ENCODE measurements around the gene EFNA3.

EFNA3 gene

DNA sequence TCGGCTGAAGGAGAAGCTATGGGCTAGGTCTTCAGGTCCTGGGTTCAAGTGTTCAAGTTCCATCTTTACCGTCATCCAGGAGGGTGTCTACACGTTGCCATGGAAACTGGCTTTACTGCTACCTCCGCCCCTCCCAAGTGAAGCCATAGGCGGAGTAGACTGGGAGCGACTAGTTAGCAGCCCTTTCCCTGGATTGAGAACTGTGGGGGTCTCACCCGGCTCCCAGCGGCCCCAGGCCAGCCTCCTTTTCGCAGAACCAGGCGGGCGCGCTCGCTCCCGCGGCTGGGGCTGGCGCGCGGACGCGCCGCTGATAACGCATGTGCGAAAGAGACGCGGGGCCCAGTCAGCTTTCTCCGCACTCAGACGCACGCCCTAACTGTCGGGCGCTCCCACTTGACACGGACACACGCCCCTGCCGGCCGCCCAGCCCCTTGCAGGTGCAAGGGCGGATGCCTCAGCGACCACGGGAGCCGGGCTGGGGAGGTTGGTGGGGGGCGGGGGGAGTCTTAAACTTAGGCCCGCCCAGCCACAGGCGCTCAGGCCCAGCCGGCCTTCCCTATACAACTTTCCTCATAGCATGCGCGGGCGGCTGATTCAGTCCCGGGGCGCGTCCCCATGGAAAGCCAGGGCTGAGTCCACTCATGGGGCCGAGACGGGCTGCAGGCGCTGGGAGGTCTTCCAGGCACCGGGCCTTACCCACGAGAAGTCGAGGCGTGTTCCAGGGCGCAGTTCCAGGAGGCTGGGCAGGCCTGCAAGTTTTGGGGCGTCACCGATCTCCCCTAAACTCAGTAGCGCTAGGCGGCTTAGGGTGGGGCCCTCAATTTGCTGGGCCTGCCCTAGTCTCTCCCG is 7.7 kb upstream of the EFNA3 start:
- no peaks in the 10 kb centered on the region for H3K36me3 Mint-ChIP-seq
- no peaks in the 10 kb centered on the region for H3K9me3 Mint-ChIP-seq (ENCODE audit: low read depth)
- H3K4me3 Mint-ChIP-seq, result peak overlapping the region; percentile 65
- no peak overlapping the region for H3K27ac Mint-ChIP-seq
- peaks cover 28% of the 10 kb centered on the region for H3K4me1 Mint-ChIP-seq (ENCODE audit: low read depth)
- no peaks in the 10 kb centered on the region for H3K27me3 Mint-ChIP-seq

DNA sequence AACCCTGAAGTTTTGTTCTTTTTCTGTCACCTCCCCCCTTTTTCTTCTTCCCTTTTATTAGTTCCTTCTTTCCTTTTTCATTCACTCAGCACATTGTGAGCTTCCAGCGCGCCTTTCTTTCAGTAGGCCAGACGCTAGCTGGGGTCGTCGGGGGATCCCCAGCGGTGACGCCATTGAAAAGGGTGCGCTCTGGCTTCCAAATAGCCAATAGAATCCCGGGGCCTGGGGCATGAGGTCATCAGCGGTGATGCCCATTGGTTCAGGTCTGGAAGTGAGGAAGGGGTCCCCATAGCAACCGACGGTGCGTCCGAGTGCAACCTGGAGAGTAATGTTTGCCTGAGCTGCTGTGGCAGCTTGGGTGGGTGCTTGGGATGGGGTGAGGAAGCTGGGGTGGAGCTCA is 6.9 kb upstream of the EFNA3 start:
- Mint-ChIP-seq H3K4me3 (peak overlapping the region; percentile 65), H3K4me1 (ENCODE audit: low read depth) (peaks cover 25% of the 10 kb centered on the region), H3K27ac (peak overlapping the region; percentile 19), H3K9me3 (ENCODE audit: low read depth) (no peaks in the 10 kb centered on the region), H3K36me3 (no peaks in the 10 kb centered on the region), H3K27me3 (no peaks in the 10 kb centered on the region)

DNA sequence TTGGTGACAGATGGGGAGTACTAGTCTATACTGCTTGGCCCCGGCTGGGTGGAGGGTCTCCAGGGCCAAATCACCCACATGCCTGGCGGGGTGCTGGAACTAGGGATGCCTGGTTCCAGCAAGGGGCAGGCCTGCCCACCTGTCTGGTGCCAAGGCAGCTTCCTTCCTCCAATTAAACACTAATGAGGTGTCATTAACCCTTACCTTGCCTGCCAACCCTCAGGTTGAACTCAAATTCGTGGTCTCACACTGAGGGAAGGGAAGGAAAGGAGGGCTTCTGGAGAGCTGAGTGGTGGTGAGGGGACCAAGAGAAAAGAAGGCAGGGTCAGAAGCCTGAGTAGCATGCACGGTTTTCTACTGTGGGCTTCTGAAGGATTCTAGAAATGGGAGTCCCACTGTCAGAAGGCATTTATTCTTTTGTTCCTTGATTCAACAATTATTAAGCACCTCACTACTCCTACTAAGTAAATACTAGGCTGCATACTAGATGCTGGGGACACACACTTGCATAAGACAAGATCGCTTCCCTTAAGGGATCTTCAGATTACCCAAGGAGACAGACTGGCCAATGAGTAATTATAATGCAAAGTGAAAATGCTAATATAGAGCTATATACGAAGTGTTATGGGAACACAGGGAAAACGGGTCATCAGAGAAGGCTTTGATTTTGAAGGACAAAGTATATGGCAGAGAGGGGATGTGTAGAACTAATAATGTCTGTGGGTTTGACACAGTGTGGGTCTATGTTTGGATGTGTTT is 5.9 kb upstream of the EFNA3 start:
- Mint-ChIP-seq H3K9me3 (ENCODE audit: low read depth) (no peaks in the 10 kb centered on the region), H3K36me3 (no peaks in the 10 kb centered on the region), H3K4me1 (ENCODE audit: low read depth) (peaks cover 25% of the 10 kb centered on the region), H3K27ac (no peak overlapping the region), H3K27me3 (no peaks in the 10 kb centered on the region), H3K4me3 (no peak overlapping the region)

DNA sequence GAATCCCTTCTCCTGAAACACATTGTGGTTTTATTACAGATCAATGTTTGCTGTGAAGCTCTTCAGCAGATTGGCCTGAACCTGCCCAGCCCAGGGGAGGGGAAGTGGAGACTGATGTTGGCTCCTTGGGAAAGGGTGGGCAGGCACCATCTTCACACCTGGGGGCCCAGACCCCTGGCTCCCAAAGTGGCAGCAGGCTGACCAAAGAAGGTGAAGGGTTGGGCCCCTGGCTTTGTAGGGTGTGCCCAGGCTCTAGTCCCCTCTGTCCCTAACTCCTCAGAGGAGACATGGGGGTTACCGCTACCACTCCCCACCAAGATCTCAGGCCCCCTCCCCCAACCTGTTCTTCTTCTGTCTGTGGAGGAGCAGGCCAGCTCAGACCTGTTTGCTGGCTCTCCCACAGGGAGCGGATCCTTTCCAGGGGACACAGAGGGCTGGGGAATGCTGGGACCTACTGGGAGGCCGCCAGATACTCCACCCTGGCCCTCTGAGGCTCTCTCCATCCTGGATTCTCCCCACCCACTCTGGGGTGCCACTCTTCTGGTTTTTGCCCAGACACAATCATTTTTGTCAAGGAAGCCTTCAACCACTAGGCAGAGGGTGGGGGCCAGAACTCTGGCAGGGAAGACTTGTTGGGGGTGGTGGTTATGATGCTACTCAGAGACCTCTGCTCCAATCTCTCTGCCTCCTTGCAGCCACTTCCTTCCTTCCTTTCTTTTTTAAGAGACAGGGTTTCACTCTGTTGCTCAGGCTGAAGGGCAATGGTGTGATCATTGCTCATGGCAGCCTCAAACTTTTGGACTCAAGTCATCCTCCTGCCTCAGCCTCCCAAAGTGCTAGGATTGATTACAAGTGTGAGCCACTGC is 5.0 kb upstream of the EFNA3 start:
- no peak overlapping the region for H3K27ac Mint-ChIP-seq
- no peak overlapping the region for H3K4me3 Mint-ChIP-seq
- H3K9me3 Mint-ChIP-seq (ENCODE audit: low read depth), result no peaks in the 10 kb centered on the region
- no peaks in the 10 kb centered on the region for H3K36me3 Mint-ChIP-seq
- H3K4me1 Mint-ChIP-seq (ENCODE audit: low read depth), result peaks cover 25% of the 10 kb centered on the region
- no peaks in the 10 kb centered on the region for H3K27me3 Mint-ChIP-seq

DNA sequence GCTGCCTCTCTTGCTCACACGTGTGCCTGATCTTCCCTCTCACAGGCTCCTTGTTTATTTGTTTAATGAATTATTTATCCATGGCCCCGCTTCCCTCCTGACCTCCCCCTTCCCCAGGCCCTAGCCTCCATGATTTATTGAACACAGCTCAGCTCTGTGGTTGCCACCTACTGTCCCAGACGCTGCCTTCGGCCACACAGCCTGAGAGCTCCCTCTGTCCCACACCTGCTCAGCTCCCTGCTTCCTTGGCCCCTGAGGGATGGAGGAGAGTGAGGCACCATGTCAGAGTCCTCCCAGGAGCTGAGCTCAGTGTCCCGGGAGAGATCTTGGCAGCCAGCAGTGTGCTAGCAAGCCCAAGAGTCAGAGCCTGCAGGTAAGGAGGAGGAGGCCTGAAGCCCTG is 3.1 kb upstream of the EFNA3 start:
- Mint-ChIP-seq H3K27ac (no peak overlapping the region), H3K36me3 (no peaks in the 10 kb centered on the region), H3K9me3 (ENCODE audit: low read depth) (no peaks in the 10 kb centered on the region), H3K27me3 (peaks cover 3% of the 10 kb centered on the region), H3K4me3 (no peak overlapping the region), H3K4me1 (ENCODE audit: low read depth) (peaks cover 29% of the 10 kb centered on the region)

DNA sequence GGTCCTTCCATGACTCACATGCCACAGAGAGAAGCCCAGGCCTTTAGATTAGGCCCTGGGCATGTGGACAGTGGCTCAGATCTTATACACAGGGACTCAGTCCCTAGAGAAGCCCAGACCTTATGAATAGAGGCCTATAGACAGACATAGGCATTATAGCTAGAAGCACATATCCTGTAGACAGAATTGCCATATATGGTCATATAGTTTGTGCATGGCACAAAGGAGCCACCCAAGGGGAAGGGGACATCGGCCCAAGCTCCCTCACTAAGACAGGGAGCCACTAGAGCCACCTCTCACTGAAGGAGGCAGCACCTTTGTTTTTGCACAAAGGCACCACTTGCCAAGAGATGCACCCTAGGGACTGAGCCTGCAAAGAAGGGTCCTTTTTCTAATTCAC is 2.3 kb upstream of the EFNA3 start:
- Mint-ChIP-seq H3K27me3 (peaks cover 7% of the 10 kb centered on the region), H3K9me3 (ENCODE audit: low read depth) (no peaks in the 10 kb centered on the region), H3K4me3 (no peak overlapping the region), H3K36me3 (no peaks in the 10 kb centered on the region), H3K27ac (no peak overlapping the region), H3K4me1 (ENCODE audit: low read depth) (peaks cover 31% of the 10 kb centered on the region)

DNA sequence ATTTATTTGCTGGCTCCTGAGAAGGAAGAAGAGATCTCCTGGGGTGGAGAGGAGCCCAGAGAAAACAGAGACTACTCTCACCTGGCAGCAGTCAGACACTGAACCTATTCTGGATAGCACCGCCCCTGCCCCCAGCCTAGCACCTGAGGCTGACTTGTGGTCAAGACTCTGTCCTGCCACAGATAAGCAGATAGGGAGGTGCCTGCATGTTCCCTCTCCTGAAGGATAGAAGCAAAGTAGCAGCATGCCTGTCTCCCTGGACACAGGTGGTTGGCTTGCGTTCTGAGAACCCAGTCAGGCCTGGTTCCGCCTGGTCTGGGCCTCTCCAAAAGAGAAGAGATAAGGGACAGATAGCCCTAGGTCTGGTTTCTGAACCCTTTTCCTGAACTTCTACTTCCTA is 1.3 kb upstream of the EFNA3 start:
- Mint-ChIP-seq H3K27me3 (peaks cover 11% of the 10 kb centered on the region), H3K36me3 (no peaks in the 10 kb centered on the region), H3K4me1 (ENCODE audit: low read depth) (peaks cover 30% of the 10 kb centered on the region), H3K4me3 (no peak overlapping the region), H3K9me3 (ENCODE audit: low read depth) (no peaks in the 10 kb centered on the region), H3K27ac (no peak overlapping the region)

DNA sequence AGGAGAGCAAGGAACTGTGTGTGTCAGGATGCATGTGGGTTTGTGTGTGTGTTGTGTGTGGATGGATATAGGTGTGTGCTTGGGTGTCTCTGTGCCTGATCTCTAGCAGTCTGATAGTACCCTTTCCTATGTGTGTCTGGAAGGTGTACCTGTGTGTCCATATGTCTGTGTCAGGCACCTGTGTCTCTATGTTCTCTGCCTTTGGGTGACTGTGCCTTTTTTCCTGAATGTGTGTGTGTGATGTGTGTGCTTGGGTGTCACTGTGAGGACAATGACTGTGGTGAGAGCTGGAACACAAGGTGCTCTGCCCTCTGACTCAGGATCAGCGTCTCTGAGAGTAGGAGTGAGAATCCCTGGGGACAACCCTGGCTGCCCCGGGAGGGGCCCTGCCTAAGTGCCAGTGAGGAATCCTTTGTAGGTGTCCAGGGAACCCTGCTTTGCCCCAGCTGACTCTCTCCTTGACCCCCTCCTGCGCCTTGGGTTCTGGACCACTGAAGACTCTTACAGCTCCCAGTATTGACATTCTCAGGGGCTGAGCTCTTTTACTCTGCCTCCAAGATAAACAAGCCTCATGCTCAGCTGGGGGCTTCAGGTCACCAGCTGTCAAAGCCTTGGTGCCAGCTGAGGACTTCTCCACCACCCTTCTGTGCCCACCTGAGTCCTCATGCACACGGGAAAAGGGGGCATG is 735 bp upstream of the EFNA3 start:
- Mint-ChIP-seq H3K4me3 (peak overlapping the region; percentile 48), H3K9me3 (ENCODE audit: low read depth) (no peaks in the 10 kb centered on the region), H3K27me3 (peaks cover 13% of the 10 kb centered on the region), H3K4me1 (ENCODE audit: low read depth) (peaks cover 33% of the 10 kb centered on the region), H3K36me3 (no peaks in the 10 kb centered on the region), H3K27ac (no peak overlapping the region)

DNA sequence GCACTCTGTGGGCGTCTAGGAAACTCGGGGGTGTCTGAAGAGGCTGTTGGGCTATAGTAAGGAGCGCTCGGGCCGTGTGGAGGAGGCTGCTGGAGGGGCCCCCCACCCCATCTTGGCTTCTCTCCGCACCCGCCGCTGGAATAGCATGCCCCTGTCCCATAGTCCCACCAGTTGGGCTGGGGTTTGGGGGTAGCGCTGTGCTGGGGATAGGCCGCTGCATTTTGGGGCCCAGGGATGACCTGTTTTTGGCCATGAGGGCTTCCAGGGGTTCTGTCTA is 511 bp downstream of the EFNA3 start:
- Mint-ChIP-seq H3K9me3 (ENCODE audit: low read depth) (no peaks in the 10 kb centered on the region), H3K27me3 (peaks cover 19% of the 10 kb centered on the region), H3K27ac (no peak overlapping the region), H3K4me1 (ENCODE audit: low read depth) (peaks cover 32% of the 10 kb centered on the region), H3K36me3 (no peaks in the 10 kb centered on the region), H3K4me3 (peak overlapping the region; percentile 87)

DNA sequence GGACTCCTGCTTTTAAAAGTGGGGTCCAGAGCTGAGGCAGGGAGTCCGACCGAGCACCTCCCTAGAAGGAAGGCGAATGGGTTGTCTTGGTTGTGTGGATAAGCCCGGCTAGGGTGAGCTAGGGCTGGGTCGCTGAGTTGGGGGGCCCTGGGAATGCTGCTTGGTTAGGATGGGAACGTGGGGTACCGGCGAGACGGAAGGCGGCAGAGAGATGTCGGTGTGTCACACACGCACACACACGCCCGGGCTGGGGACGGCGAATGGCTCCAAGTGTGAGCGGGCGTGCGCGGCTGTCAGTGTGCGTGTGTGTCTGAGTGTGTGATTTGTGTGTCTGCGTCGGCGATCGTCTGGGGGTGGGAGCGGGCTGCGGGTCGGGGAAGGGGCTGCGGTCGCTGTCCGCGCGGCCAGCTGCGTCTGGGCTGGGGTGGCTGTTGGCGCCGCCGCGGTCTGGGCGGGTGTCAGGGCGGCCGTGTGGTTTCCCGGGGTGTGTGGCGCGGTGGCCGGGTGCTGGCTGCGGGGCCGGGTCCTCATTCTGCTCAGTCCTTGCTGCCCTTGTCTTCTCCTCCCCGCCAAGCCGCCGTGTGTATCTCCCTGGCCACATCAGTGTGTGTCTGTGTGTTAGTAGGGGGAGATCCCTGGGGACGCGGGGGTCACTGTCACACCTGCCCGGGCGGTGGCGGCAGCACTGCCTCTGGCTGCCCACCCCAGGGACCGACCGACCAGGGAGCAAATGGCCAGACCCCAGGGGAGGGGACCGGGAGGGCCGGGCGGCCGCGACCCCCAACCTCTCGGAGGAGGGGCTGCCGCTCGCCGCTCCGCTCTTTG is 1.1 kb downstream of the EFNA3 start:
- H3K27ac Mint-ChIP-seq, result peak overlapping the region; percentile 76
- peak overlapping the region; percentile 87 for H3K4me3 Mint-ChIP-seq
- H3K27me3 Mint-ChIP-seq, result peaks cover 19% of the 10 kb centered on the region
- peaks cover 36% of the 10 kb centered on the region for H3K4me1 Mint-ChIP-seq (ENCODE audit: low read depth)
- no peaks in the 10 kb centered on the region for H3K9me3 Mint-ChIP-seq (ENCODE audit: low read depth)
- H3K36me3 Mint-ChIP-seq, result no peaks in the 10 kb centered on the region

DNA sequence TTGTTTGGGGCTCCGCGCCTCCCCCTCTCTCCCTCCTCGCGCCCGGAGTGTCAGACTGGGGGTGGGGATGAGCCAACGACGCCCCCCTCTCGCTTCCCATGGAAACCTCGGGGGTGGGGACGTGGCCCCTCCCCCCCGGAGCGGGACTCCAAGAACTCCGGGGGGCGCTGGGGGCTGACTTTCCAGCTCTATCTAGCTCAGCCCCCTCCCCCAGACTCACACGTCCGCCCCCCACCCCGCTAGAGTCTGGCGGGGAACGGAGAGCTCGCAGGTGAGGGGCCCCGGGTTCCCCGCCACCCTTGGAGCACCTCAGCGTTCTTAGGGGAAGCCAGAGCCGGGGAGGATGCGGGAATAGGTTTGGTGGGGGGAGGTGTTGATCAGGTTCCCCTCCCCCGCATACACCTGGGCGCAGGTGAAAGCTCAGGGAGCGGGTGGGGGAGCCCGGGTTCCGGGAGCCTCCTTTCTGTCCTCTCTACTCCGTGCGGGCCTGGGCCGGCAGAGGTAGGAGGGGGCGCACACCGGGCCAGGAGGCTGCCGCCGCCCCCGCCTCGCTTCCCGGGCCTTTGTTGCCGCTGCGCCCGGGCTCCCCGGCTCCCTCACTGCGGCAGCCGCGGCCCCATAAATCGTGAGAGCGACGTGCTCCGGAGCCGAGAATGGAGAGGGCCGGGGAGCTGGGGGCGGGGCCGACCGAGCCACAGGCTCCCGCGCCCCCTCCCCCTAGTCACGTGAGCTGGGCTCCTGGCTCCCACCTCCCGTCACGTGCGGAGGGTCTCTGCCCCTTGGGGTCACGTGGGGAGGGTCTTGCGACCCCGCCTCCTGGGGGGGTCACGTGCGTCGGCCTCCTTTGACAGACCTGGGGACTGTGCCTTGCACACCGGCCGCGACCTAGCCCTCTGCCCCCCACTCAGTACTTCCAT is 1.9 kb downstream of the EFNA3 start:
- Mint-ChIP-seq H3K36me3 (no peaks in the 10 kb centered on the region), H3K4me1 (ENCODE audit: low read depth) (peaks cover 40% of the 10 kb centered on the region), H3K27me3 (peaks cover 19% of the 10 kb centered on the region), H3K27ac (no peak overlapping the region), H3K9me3 (ENCODE audit: low read depth) (no peaks in the 10 kb centered on the region), H3K4me3 (peak overlapping the region; percentile 84)

DNA sequence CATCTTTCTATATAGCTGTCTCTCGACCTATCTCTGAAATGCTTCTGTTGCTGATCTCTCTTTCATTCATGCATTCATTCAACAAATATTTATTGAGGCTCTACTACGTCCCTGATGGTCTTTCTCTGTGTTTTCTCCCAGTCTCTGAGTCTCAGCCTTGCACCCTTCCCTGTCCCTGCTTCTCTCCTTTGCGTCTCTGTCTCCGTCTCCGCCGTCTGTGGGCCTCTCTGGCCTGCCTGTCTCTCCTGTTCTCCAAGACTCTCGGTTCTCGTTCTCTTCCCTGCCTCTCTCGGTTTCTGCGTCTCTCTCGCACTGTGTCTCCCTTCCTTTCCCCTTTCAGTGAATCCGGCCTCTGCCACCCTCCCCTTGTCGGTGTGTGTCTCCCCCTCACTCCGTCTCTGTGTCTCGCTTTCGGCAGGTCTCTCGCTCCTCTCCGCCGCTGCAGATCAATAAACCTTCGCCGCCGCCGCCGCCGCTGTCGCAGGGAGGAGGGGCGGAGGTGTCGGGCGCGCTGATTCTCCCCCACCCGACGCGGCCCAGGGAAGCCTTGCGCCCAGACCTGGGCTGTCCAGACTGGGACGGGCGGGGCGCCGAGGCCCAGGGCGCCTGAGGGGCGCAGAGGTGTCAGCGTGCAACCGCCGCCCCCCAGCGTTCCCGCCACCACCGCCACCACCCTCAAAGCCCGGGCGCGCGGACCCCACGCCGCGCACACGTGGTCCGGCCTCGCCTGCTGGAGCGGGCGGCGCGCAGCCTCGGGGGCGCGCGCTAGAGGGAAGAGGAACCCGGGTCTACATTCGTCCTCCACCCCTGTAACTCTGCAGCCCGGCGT is 3.0 kb downstream of the EFNA3 start:
- Mint-ChIP-seq H3K27ac (peak overlapping the region; percentile 7), H3K27me3 (peaks cover 19% of the 10 kb centered on the region), H3K9me3 (ENCODE audit: low read depth) (no peaks in the 10 kb centered on the region), H3K4me1 (ENCODE audit: low read depth) (peaks cover 45% of the 10 kb centered on the region), H3K4me3 (peak overlapping the region; percentile 84), H3K36me3 (no peaks in the 10 kb centered on the region)

All from activated naive CD8-positive, alpha-beta T cell (primary cell).